Measurements from ENCODE around the gene CAMTA1.

DNA sequence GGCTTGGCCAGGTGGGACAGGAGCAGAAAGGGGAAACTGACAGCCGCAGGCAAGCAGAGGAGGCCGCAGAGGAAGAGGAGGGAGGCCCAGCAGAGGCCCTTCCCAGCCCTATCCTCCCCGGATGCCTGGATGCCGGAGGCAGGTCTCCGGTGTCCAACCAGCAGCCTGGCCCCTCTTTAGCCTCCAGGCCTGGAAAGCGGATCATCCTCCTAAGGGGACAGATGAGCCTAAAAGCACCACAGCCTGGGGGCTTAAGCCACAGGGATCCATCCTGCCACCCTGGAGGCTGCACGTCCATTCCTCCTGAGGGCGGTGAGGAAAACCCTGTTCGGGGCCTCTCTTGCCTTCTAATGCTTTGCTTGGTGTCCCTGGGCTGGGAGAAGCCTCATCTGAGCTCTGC, 651.8 kb downstream of the CAMTA1 start:
- TF ChIP-seq EZH2 (IDR thresholded peaks at IDR 0.05) (no peak), EZH2phosphoT487 (IDR thresholded peaks at IDR 0.05) (no peak)
- TF ChIP-seq, protein P1, sequence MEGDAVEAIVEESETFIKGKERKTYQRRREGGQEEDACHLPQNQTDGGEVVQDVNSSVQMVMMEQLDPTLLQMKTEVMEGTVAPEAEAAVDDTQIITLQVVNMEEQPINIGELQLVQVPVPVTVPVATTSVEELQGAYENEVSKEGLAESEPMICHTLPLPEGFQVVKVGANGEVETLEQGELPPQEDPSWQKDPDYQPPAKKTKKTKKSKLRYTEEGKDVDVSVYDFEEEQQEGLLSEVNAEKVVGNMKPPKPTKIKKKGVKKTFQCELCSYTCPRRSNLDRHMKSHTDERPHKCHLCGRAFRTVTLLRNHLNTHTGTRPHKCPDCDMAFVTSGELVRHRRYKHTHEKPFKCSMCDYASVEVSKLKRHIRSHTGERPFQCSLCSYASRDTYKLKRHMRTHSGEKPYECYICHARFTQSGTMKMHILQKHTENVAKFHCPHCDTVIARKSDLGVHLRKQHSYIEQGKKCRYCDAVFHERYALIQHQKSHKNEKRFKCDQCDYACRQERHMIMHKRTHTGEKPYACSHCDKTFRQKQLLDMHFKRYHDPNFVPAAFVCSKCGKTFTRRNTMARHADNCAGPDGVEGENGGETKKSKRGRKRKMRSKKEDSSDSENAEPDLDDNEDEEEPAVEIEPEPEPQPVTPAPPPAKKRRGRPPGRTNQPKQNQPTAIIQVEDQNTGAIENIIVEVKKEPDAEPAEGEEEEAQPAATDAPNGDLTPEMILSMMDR (IDR thresholded peaks at IDR 0.05) = no peak

All from neural progenitor cell (in vitro differentiated cells).